HG03097 (cell line): Measurements from ENCODE around the gene GCAT.

ENCODE experiments used
- ATAC-seq: cut with Tn5 transposase; IDR thresholded peaks from one replicate; pipeline ENCODE4 v1.9.1; 2021; ENCODE audit not compliant: unreplicated experiment, low FRiP score

Gene GCAT

GRCh38 chr22:37831472-37831871 is 23.7 kb downstream of the GCAT start:
- ATAC-seq: no peak

- ATAC-seq: no peak
Observed at GRCh38 chr22:37832022-37832857, 24.5 kb downstream of the GCAT start.

GRCh38 chr22:37842015-37842793 is 34.5 kb downstream of the GCAT start:
- no peak for ATAC-seq

- ATAC-seq: peak; percentile 31
Observed at GRCh38 chr22:37843741-37844089, 36.0 kb downstream of the GCAT start.

GRCh38 chr22:37844904-37845329 is 37.2 kb downstream of the GCAT start:
- ATAC-seq: no peak

- no peak for ATAC-seq
Observed at GRCh38 chr22:37846433-37846832, 38.7 kb downstream of the GCAT start.

GRCh38 chr22:37848587-37849088 is 40.9 kb downstream of the GCAT start:
- ATAC-seq: no peak

GRCh38 chr22:37849089-37849751 is 41.5 kb downstream of the GCAT start, which contains the start of gene EIF3L:
TSS of gene EIF3L (plus strand) at chr22:37849419. CDS start at chr22:37849450, 31 bp downstream.
- peak; percentile 58 for ATAC-seq

GRCh38 chr22:37850801-37851200 is 43.1 kb downstream of the GCAT start:
- no peak for ATAC-seq

- ATAC-seq: no peak
Observed at GRCh38 chr22:37852418-37852817, 44.7 kb downstream of the GCAT start.

GRCh38 chr22:37854946-37855345 is 47.2 kb downstream of the GCAT start:
- ATAC-seq: no peak

GRCh38 chr22:37855462-37855861 is 47.7 kb downstream of the GCAT start:
- no peak for ATAC-seq

GRCh38 chr22:37860796-37861421 is 53.2 kb downstream of the GCAT start:
- no peak for ATAC-seq

- ATAC-seq: no peak
Observed at GRCh38 chr22:37862570-37863325, 55.0 kb downstream of the GCAT start.

- ATAC-seq: no peak
Observed at GRCh38 chr22:37865510-37865909, 57.8 kb downstream of the GCAT start.
